H9 (cell line): ENCODE results near the gene CHSY1. TPM values are rescaled to one million over a fixed set of nuclear protein-coding genes. Genes with fewer than 3 reads are reported as not detected.
A peak's percentile ranks its signal among the peaks of the same experiment; 100 is the strongest.

Experiments
- DNase-seq: peaks from one replicate; pipeline ENCODE4 v3.0.0-alpha.2; 2017
- H2AFZ ChIP-seq: one replicate; pipeline ENCODE4 v1.6.1; 2013; ENCODE audit warnings: mild to moderate bottlenecking, low read length, control low read depth, moderate library complexity
- H2AK5ac ChIP-seq: 2 replicates; pipeline ENCODE4 v1.6.1; 2013; ENCODE audit warnings: low read length, control low read depth, mixed read lengths; ENCODE audit not compliant: insufficient read length
- H2BK120ac ChIP-seq: one replicate; pipeline ENCODE4 v1.6.1; 2013; ENCODE audit warnings: low read depth, mild to moderate bottlenecking, low read length, control low read depth, inconsistent platforms; ENCODE audit not compliant: poor library complexity, severe bottlenecking
- H2BK12ac ChIP-seq: 2 replicates; pipeline ENCODE4 v1.6.1; 2013; ENCODE audit warnings: low read length, control low read depth, mixed read lengths, low read depth; ENCODE audit not compliant: insufficient read length
- H2BK15ac ChIP-seq: 2 replicates; pipeline ENCODE4 v1.6.1; 2013; ENCODE audit warnings: low read depth, low read length, control low read depth
- H2BK20ac ChIP-seq: one replicate; pipeline ENCODE4 v1.6.1; 2013; ENCODE audit warnings: low read depth, mild to moderate bottlenecking, low read length, control low read depth, inconsistent platforms; ENCODE audit not compliant: poor library complexity, severe bottlenecking
- H2BK5ac ChIP-seq: 2 replicates; pipeline ENCODE4 v1.6.1; 2013; ENCODE audit warnings: low read length, control low read depth, mixed read lengths; ENCODE audit not compliant: insufficient read length
- H3K14ac ChIP-seq: 2 replicates; pipeline ENCODE4 v1.6.1; 2013; ENCODE audit warnings: low read length, control low read depth; ENCODE audit not compliant: insufficient read depth
- H3K18ac ChIP-seq: 2 replicates; pipeline ENCODE4 v1.6.1; 2013; ENCODE audit warnings: low read depth, mild to moderate bottlenecking, mixed read lengths, low read length, control low read depth; ENCODE audit not compliant: insufficient read length
- H3K23ac ChIP-seq: 2 replicates; pipeline ENCODE4 v1.6.1; 2013; ENCODE audit warnings: low read length, control low read depth, mixed read lengths, low read depth; ENCODE audit not compliant: insufficient read length
- H3K23me2 ChIP-seq: 2 replicates; pipeline ENCODE4 v1.6.1; 2013; ENCODE audit warnings: low read depth, mild to moderate bottlenecking, mixed read lengths, low read length, control low read depth; ENCODE audit not compliant: insufficient read length, poor library complexity, severe bottlenecking
- H3K27ac ChIP-seq: 2 replicates; pipeline ENCODE4 v1.5.1; 2013; ENCODE audit warnings: low read length, control low read depth, mixed read lengths, low read depth; ENCODE audit not compliant: insufficient read length
- H3K27me3 ChIP-seq: 2 replicates; pipeline ENCODE4 v1.6.1; 2013; ENCODE audit warnings: low read length, control low read depth, inconsistent platforms; ENCODE audit not compliant: insufficient read depth
- H3K4ac ChIP-seq: 2 replicates; pipeline ENCODE4 v1.6.1; 2013; ENCODE audit warnings: low read depth, mild to moderate bottlenecking, control low read depth, inconsistent platforms, low read length, moderate library complexity
- H3K4me1 ChIP-seq: 2 replicates; pipeline ENCODE4 v1.6.1; 2013; ENCODE audit warnings: low read length, control low read depth, inconsistent platforms; ENCODE audit not compliant: insufficient read depth
- H3K4me2 ChIP-seq: 2 replicates; pipeline ENCODE4 v1.6.1; 2013; ENCODE audit warnings: low read length, control low read depth, mixed read lengths; ENCODE audit not compliant: insufficient read length, insufficient read depth
- H3K56ac ChIP-seq: 2 replicates; pipeline ENCODE4 v1.6.1; 2013; ENCODE audit warnings: low read depth, mild to moderate bottlenecking, mixed read lengths, low read length, control low read depth; ENCODE audit not compliant: insufficient read length
- H3K79me1 ChIP-seq: 2 replicates; pipeline ENCODE4 v1.6.1; 2013; ENCODE audit warnings: low read depth, mild to moderate bottlenecking, moderate library complexity, low read length, control low read depth, inconsistent platforms; ENCODE audit not compliant: insufficient read depth, poor library complexity, severe bottlenecking
- H3K79me2 ChIP-seq: 2 replicates; pipeline ENCODE4 v1.6.1; 2013; ENCODE audit warnings: low read length, control low read depth, inconsistent platforms; ENCODE audit not compliant: insufficient read depth
- H3K9ac ChIP-seq: 2 replicates; pipeline ENCODE4 v1.6.1; 2013; ENCODE audit warnings: low read length, control low read depth, mixed read lengths; ENCODE audit not compliant: insufficient read length; ENCODE audit errors: extremely low read depth
- H3K9me3 ChIP-seq: one replicate; pipeline ENCODE4 v1.6.1; 2013; ENCODE audit warnings: low read depth, low read length, inconsistent platforms; ENCODE audit not compliant: control insufficient read depth
- H3T11ph ChIP-seq: one replicate; pipeline ENCODE4 v1.6.1; 2013; ENCODE audit warnings: mild to moderate bottlenecking, low read length, control low read depth, inconsistent platforms
- H4K20me1 ChIP-seq: one replicate; pipeline ENCODE4 v1.6.1; 2013; ENCODE audit not compliant: control insufficient read depth, insufficient read length, insufficient read depth
- H4K5ac ChIP-seq: 2 replicates; pipeline ENCODE4 v1.6.1; 2013; ENCODE audit warnings: low read depth, mild to moderate bottlenecking, mixed read lengths, low read length, control low read depth; ENCODE audit not compliant: insufficient read length
- H4K8ac ChIP-seq: replicated peaks from 2 replicates; pipeline ENCODE4 v1.6.1; 2013; ENCODE audit warnings: low read length, control low read depth, mixed read lengths, low read depth; ENCODE audit not compliant: insufficient read length
- H4K91ac ChIP-seq: 2 replicates; pipeline ENCODE4 v1.6.1; 2013; ENCODE audit warnings: low read depth, mild to moderate bottlenecking, moderate library complexity, mixed read lengths, low read length, control low read depth; ENCODE audit not compliant: insufficient read length
- H3K27ac Mint-ChIP-seq, 3 experiments: 2 replicates in 2 of 3; 3 replicates in 1 of 3; pipeline ENCODE4 v1.8.0; 2020 to 2021; ENCODE audit warnings: mixed read lengths in 3 of 3, mild to moderate bottlenecking in 1 of 3, moderate library complexity in 1 of 3
- H3K27me3 Mint-ChIP-seq: 2 replicates; pipeline ENCODE4 v1.8.0; 2021; ENCODE audit warnings: low read depth, mild to moderate bottlenecking, moderate library complexity, mixed read lengths
- H3K36me3 Mint-ChIP-seq, 3 experiments: 2 replicates in 2 of 3; 3 replicates in 1 of 3; pipeline ENCODE4 v1.8.0; 2020 to 2021; ENCODE audit warnings: low read depth in 3 of 3, mixed read lengths in 3 of 3; ENCODE audit not compliant: insufficient read depth in 1 of 3
- H3K4me1 Mint-ChIP-seq, 2 experiments: 2 replicates each; pipeline ENCODE4 v1.8.0; 2020; ENCODE audit warnings: mixed read lengths in 2 of 2
- H3K4me3 Mint-ChIP-seq, 2 experiments: 2 replicates in 1 of 2; 3 replicates in 1 of 2; pipeline ENCODE4 v1.8.0; 2020 to 2021; ENCODE audit warnings: mild to moderate bottlenecking in 2 of 2, mixed read lengths in 2 of 2, moderate library complexity in 1 of 2
- H3K9me3 Mint-ChIP-seq, 2 experiments: 2 replicates in 1 of 2; 3 replicates in 1 of 2; pipeline ENCODE4 v1.8.0; 2020; ENCODE audit warnings: mild to moderate bottlenecking in 2 of 2, mixed read lengths in 2 of 2, moderate library complexity in 1 of 2
- WGBS: extraction: QIAGEN DNeasy Blood & Tissue Kit; methylation state at CpG from one replicate; pipeline ENCODE4 v1.1.7; 2013; ENCODE audit warnings: missing lambda C conversion rate, low lambda C conversion rate, mixed read lengths; ENCODE audit not compliant: insufficient read length; ENCODE audit errors: extremely low coverage; 5-methylcytosine and 5-hydroxymethylcytosine counted together
- total RNA-seq: library from RNA; stranded (reverse); gene quantifications from 2 replicates; pipeline ENCODE4 v1.2.1, GENCODE V29; 2021
- TF ChIP-seq, protein P1 (sequence below): fragments of 200-600 bp; sonication (generic); conservative IDR thresholded peaks from 3 replicates; pipeline ENCODE4 v1.8.0; 2021; ENCODE audit warnings: antibody characterized with exemption, mild to moderate bottlenecking

CHSY1 gene
- total RNA-seq, 1 experiment from 2014 or later = 68.3 TPM

DNA sequence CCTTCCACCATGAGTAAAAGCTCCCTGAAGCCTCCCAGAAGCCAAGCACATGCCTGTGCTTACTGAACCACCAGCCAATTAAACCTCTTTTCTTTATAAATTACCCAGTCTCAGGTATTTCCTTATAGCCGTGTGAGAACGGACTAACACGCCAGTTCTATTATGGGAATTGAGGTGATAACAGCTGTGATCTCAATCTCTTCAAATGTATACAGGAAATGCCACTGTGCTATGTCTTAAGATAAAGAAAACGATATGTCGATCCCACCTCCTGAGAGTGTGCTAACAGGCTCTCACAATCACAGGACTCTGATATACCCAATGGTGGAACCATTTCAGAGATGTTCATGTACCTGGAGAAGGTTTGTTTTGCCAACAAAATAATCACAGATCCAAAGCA is 26.2 kb downstream of the CHSY1 start:
- H3K56ac ChIP-seq = no peak overlapping the region
- H3T11ph ChIP-seq = no peak overlapping the region
- no peak for DNase-seq
- H3K4ac ChIP-seq = no peak overlapping the region
- H3K27me3 Mint-ChIP-seq = no peaks in the 10 kb centered on the region
- no peaks in the 10 kb centered on the region for H3K27me3 ChIP-seq
- peaks cover 53% of the 10 kb centered on the region for H3K79me2 ChIP-seq
- no peaks in the 10 kb centered on the region; the same call in 1 of the 2 replicates for H3K4me1 ChIP-seq
- no peak overlapping the region for H2BK5ac ChIP-seq
- H2BK15ac ChIP-seq = no peak overlapping the region
- H2AFZ ChIP-seq = no peak overlapping the region
- H4K20me1 ChIP-seq = no peaks in the 10 kb centered on the region
- no CpG with 5 or more reads among the region's 5 CpGs for WGBS
- TF ChIP-seq, protein P1, sequence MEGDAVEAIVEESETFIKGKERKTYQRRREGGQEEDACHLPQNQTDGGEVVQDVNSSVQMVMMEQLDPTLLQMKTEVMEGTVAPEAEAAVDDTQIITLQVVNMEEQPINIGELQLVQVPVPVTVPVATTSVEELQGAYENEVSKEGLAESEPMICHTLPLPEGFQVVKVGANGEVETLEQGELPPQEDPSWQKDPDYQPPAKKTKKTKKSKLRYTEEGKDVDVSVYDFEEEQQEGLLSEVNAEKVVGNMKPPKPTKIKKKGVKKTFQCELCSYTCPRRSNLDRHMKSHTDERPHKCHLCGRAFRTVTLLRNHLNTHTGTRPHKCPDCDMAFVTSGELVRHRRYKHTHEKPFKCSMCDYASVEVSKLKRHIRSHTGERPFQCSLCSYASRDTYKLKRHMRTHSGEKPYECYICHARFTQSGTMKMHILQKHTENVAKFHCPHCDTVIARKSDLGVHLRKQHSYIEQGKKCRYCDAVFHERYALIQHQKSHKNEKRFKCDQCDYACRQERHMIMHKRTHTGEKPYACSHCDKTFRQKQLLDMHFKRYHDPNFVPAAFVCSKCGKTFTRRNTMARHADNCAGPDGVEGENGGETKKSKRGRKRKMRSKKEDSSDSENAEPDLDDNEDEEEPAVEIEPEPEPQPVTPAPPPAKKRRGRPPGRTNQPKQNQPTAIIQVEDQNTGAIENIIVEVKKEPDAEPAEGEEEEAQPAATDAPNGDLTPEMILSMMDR = no peak
- H2BK20ac ChIP-seq = no peak overlapping the region
- H3K4me1 Mint-ChIP-seq = peaks cover 16 to 21% of the 10 kb centered on the region in 2 experiments
- H3K14ac ChIP-seq = no peak overlapping the region
- H3K27ac Mint-ChIP-seq = peak overlapping the region in 1 of 3 experiments; percentile 62; a peak in 2 of 7 replicates
- H4K5ac ChIP-seq = no peak overlapping the region
- H3K27ac ChIP-seq = no peak overlapping the region
- H2AK5ac ChIP-seq = no peak overlapping the region
- H3K9ac ChIP-seq = no peak overlapping the region
- no peak overlapping the region for H4K91ac ChIP-seq
- H4K8ac ChIP-seq = no peak overlapping the region
- H3K4me2 ChIP-seq = no peak overlapping the region
- no peaks in the 10 kb centered on the region for H3K9me3 Mint-ChIP-seq
- H3K23me2 ChIP-seq = no peaks in the 10 kb centered on the region
- H2BK12ac ChIP-seq = no peak overlapping the region
- peaks cover 3% of the 10 kb centered on the region for H3K79me1 ChIP-seq
- no peak overlapping the region for H2BK120ac ChIP-seq
- no peak overlapping the region for H3K4me3 Mint-ChIP-seq
- H3K23ac ChIP-seq = no peak overlapping the region
- no peak overlapping the region for H3K18ac ChIP-seq
- peaks cover 16 to 22% (median 19%) of the 10 kb centered on the region in 3 experiments; a peak in 5 of 7 replicates for H3K36me3 Mint-ChIP-seq
- no peaks in the 10 kb centered on the region for H3K9me3 ChIP-seq
